Kidney epithelial cell (primary cell): ENCODE data around the gene ATP8A2. TPM values are rescaled to one million over a fixed set of nuclear protein-coding genes. Genes with fewer than 3 reads are reported as not detected.

Experiments
- DNase-seq: peaks from one replicate; pipeline ENCODE4 v3.0.0-alpha.2; 2010; ENCODE audit warnings: low read depth
- H3K27me3 ChIP-seq: 2 replicates; pipeline ENCODE4 v1.6.0; 2011; ENCODE audit warnings: low read length; ENCODE audit not compliant: control insufficient read depth, insufficient read depth
- H3K36me3 ChIP-seq: 2 replicates; pipeline ENCODE4 v1.5.1; 2011; ENCODE audit warnings: low read length; ENCODE audit not compliant: control insufficient read depth, insufficient read depth
- H3K4me3 ChIP-seq: 2 replicates; pipeline ENCODE4 v1.5.1; 2011; ENCODE audit warnings: low read depth, mild to moderate bottlenecking, control low read depth, low read length
- CTCF ChIP-seq: IDR thresholded peaks from 2 replicates; pipeline ENCODE4 v1.5.1; 2011; ENCODE audit warnings: mild to moderate bottlenecking, moderate library complexity, low read length, control low read depth, inconsistent platforms; ENCODE audit not compliant: insufficient read depth, poor library complexity, severe bottlenecking
- total RNA-seq: library from RNA; depleted of rRNA; stranded (reverse); fragments of >200 nt; gene quantifications from 2 replicates; pipeline ENCODE4 v1.2.3, GENCODE V29; 2015

Gene ATP8A2
- total RNA-seq, 1 donor from 2014 or later = 3.8 TPM

- no peaks in the 10 kb centered on the region for H3K27me3 ChIP-seq
- H3K36me3 ChIP-seq = no peaks in the 10 kb centered on the region
- no peak for TF ChIP-seq CTCF
- DNase-seq = no peak
- no peak overlapping the region for H3K4me3 ChIP-seq
Observed at GRCh38 chr13:25887962-25888655, 516.3 kb downstream of the ATP8A2 start.

- TF ChIP-seq CTCF = no peak
- no peak overlapping the region for H3K4me3 ChIP-seq
- DNase-seq = no peak
- no peaks in the 10 kb centered on the region for H3K27me3 ChIP-seq
- no peaks in the 10 kb centered on the region for H3K36me3 ChIP-seq
Observed at GRCh38 chr13:25890671-25891212, 519.0 kb downstream of the ATP8A2 start.

GRCh38 chr13:25898991-25899390 lies 527.2 kb downstream of the ATP8A2 start:
- DNase-seq = no peak
- no peak for TF ChIP-seq CTCF
- Histone ChIP-seq H3K4me3 (no peak overlapping the region), H3K36me3 (no peaks in the 10 kb centered on the region), H3K27me3 (no peaks in the 10 kb centered on the region)

GRCh38 chr13:25899464-25899863 lies 527.7 kb downstream of the ATP8A2 start:
- no peak for DNase-seq
- Histone ChIP-seq H3K27me3 (no peaks in the 10 kb centered on the region), H3K36me3 (no peaks in the 10 kb centered on the region), H3K4me3 (no peak overlapping the region)
- no peak for TF ChIP-seq CTCF

- Histone ChIP-seq H3K4me3 (no peak overlapping the region), H3K27me3 (no peaks in the 10 kb centered on the region), H3K36me3 (no peaks in the 10 kb centered on the region)
- DNase-seq = no peak
- no peak for TF ChIP-seq CTCF
Observed at GRCh38 chr13:25899952-25900351, 528.2 kb downstream of the ATP8A2 start.
